GM18519 (cell line): ENCODE results near the gene TEF.
"Not testable (repeated sequence)": the region's sequence is repeated elsewhere in the genome, so short reads cannot be mapped to it uniquely, and the experiment has no call there.

Source experiments
- ATAC-seq: cut with Tn5 transposase; IDR thresholded peaks from one replicate; pipeline ENCODE4 v1.9.1; 2021; ENCODE audit warnings: mild to moderate bottlenecking, moderate library complexity; ENCODE audit not compliant: unreplicated experiment, low FRiP score

TEF gene

DNA sequence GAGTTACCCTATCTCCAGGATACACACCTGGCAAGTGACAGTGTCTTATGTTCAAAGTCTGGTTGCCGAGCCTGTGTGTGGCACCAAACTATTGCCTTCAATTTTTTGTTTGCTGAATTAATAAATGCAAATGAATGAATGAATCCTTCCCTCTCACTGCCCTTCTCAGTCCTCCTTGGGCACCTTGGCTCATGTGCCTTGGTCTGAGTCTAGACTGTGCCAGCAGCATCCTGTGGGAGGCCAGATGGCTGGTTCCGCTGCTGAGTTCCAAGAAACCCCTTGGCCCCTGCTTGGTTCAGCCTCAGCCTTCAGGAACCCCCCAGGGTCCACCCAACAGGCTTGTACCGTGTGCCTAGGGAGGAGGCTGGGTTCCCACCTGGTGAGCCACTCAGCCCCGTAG lies 33.8 kb downstream of the TEF start:
- ATAC-seq, result no peak

GRCh38 chr22:41417622-41418390 lies 36.1 kb downstream of the TEF start:
- no peak for ATAC-seq

- no peak for ATAC-seq
Measured at GRCh38 chr22:41418717-41419116, 37.0 kb downstream of the TEF start.

DNA sequence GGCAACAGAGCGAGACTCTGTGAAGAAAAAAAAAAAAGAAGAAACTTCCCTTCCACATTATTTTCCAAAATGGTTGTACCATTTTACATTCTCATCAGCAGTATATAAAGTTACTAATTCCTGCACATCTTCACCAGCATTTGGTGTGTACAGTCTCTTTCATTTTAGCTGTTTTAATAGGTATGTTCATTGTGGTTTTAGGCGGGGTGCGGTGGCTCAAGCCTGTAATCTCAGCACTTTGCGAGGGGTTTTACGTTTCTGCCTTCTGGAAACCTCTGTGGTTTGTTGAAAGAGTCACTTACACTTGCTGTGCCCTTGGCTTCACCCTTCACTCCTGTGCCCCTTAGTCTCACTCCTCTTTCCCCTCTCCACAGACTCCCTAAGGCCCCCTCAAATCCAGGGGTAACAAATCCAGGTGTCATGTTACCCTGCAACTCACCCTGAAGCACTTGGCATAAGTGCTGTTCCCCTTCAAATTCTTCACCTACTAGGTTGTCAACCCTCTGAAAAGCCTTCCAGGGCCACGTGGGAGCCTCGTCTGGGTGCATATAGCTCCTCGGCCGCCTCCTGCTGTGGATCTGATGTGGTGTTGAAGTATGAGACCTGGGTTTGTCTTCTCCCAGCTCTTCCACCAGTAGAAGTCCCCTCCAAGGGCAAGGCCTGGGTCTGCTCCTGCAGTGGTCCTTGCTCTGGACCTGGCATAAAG lies 44.1 kb downstream of the TEF start:
- no peak for ATAC-seq

DNA sequence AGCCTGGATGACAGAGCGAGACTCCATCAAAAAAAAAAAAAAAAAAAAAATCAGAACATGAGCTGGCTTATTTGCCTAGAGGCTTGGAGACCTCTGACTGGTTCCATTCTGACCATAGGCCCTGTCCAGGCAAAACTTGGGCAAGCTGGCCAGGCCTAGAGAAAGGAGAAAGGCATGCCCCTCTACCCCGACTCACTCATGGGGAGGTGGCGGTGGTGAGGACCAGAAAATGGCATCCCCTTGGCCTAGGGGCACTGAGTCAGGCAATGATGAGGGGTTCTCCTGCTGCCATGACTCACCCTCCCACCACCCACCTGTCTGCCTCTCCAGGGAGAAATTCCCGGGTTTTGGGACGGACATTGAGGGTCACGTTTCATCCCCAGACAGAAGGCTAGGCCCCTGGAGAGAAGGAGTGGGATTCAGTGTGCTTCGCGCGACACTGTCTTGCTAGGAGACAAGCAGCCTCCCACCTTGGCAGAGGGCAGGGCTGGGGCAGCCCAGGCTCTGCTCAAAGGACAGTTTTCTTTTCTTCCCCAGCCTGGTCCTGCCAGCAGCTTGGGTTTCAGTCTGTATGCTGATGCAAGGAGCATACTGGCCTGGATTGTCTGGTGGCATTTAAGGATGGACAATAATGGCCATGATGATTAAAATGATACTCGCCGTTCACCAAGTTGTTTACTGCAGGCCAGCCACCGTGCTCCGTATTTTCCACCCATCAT lies 47.6 kb downstream of the TEF start:
- no peak for ATAC-seq

GRCh38 chr22:41429951-41430332 lies 48.2 kb downstream of the TEF start:
- ATAC-seq, result no peak

DNA sequence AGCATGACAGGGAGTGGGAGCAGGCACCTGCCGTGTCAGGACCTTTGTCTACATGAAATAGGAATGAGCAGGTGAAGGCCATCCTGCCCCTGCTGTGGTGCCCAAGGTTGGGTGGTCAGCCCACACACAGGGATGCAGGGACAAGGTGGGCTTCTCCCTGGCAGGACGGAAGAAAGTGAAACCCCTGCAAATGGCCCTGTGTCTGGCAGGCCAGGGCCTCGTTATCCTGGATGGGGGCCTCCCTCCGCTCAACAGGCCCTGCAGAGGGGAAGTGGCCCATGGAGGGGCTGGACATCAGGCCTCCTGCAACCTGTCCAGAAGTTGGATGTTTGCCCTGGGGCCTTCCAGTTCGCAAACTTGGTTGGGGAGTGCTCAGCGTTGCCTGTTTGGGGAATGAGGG lies 49.9 kb downstream of the TEF start:
- no peak for ATAC-seq

GRCh38 chr22:41433480-41433879 lies 51.7 kb downstream of the TEF start:
- ATAC-seq, result not testable (repeated sequence)

DNA sequence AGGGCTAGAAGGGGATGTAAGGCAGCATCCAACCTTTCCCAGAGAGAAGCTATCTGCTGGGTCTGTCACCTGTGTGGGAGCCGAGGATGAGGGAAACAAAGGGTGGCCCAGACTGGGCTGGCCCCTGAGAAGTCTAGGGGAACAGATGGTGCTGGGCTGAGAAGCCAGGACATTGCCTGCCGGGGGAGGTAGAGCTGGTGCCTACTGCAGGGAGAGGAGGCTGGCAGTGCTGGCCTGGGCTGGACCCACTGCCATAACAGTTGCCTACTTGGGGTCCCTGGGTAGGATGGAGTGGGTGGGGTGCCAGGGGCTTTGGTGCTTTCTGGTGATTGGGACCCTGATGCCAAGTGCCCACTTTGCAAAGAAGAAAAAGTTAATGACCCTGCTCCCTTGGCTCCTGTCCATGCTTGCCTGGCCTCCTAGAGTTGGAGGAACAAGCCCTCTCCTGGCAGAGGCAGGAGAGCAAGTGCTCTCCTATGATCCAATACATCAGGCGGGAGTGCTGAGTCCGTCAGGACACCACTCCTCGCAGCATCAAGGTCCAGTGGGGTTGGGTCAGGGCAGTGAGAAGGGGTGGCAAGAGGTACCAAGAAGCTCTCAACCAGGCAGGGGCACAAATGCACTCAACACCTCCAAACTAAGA lies 52.7 kb downstream of the TEF start:
- not testable (repeated sequence) for ATAC-seq

GRCh38 chr22:41435560-41435959 lies 53.8 kb downstream of the TEF start:
- ATAC-seq, result no peak

DNA sequence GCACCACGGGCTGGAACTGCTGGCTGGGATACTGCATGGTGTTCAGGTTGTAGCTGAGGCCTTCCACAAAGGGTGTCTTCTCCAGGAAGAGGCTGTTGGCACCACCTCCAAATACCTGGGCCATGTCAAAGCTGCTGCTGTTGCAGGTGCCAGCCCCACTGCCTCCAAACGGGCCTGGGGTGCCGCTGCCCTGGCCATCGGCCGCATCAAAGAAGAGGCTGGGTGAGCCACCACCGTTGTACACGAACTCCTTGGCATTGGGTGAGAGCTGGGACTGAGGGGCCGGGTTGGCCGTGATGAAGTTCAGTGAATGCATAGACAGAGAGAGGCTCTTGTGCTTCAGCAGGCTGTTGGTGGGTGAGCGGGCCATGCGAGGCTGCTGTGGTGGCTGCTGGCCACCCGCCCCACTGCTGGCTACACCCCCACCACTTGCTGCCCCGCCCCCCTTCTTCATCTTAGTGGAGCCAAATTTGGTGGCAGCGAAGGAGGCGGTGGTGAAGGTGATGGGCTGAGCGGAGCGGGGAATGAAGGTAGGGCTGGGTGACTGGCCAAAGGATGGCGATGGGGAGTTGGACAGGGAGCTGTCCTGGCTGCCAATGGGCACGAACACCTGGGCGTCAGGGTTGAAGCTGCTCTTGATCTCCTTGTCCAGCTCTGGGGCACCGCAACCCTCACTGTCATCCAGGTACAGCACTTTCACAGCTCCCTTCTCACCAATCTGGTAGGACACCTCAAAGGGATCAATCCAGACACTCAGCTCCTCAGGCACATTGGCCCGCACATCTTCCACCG lies 54.8 kb downstream of the TEF start:
- no peak for ATAC-seq

DNA sequence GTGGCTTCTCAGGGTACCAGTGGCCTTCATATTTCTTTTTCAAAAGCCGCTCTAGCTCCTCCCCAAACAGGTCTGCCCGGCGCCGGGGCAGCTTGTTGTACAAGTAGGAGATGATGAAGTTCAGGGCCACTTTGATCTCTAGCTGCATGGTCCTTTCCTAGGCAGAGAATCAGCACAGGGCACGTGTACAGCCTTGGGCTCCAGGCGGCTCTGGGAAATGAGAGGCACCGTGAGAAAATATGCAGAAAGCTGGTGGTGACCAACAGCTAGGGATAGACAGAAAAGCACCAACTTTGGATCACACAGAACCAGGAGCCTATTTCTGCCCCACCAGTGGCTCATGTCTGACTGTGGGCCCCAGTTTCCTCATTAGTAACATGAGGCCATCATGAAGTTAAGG lies 55.5 kb downstream of the TEF start:
- ATAC-seq, result no peak

DNA sequence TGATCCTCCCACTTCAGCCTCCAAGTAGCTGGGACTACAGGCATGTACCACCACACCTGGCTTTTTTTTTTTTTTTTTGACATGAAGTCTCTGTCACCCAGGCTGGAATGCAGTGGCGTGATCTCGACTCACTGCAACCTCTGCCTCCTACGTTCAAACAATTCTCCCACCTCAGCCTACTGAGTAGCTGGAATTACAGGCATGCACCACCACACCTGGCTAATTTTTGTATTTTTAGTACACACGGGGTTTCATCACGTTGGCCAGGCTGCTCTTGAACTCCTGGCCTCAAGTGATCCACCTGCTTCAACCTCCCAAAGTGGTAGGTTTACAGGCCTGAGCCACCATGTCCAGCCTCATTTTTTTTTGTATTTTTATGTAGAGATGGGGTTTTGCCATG lies 58.8 kb downstream of the TEF start:
- ATAC-seq, result not testable (repeated sequence)

GRCh38 chr22:41442240-41442792 lies 60.6 kb downstream of the TEF start:
- no peak for ATAC-seq

GRCh38 chr22:41444360-41445128 lies 62.8 kb downstream of the TEF start:
- ATAC-seq, result peak; percentile 32

DNA sequence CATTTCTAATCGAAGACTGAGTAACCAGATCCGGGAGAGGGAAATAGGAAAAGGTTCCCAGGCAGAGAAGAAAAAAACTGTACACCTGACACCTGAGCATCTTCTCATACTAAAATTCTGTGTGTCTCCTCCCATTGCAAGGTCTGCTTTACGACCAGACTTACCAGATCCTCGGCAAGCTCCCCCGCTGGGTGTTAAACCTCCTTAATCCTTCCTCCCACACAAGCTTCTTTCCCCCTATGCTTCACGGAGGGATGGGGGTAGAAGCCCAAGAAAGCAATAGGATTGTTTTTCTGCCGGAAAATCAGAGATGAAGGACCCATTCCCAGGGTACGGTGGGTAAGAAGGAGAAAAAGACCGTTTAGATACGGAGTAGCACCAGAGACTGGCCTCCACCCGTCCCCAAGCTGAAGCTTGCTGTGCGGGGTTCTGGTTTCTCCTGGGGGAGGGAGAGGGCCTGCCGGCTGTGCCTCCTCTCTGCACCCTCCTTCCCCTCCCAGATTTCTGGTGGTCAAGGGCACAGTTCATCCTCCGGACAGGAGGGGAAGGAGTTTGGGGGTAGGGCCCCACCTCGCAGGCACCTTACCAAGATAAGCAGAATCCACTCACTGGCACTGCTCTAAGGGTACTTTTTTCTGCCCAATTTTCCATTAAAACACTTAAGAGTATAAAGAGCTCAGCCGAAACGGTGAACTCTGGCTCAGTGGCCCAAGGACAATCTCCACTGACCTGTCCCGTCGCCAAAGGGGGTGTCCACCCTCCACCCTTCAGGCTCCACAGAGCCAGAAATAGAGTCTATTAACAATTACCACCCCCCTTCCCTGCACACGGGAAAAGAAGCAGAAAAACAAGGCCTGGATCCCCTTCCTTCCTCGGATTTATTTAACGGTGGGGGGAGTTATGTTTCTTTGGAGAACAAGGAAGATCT lies 63.7 kb downstream of the TEF start:
- no peak for ATAC-seq

GRCh38 chr22:41446057-41446501 lies 64.3 kb downstream of the TEF start:
- no peak for ATAC-seq
